PC-9 (cell line): ENCODE measurements around the gene ZNF219. TPM values are rescaled to one million over a fixed set of nuclear protein-coding genes. Genes with fewer than 3 reads are reported as not detected.

Experiments
- BruUV-seq: library from RNA; stranded (reverse); fragments of 400-500 nt; replicated peaks from 2 replicates; lab custom pipeline; 2021; lab: Mats Ljungman, UMichigan
- CTCF ChIA-PET: fragments of 300-600 bp; sonication (Branson Sonifier 250); formaldehyde crosslinking; loops from one replicate; lab custom pipeline; 2022; ENCODE audit warnings: antibody characterized with exemption; lab: Charles Lee
- POLR2A ChIA-PET: fragments of 300-600 bp; sonication (Branson Sonifier 250); formaldehyde crosslinking; loops from one replicate; lab custom pipeline; 2022; ENCODE audit warnings: antibody characterized with exemption; ENCODE audit not compliant: unreplicated experiment; lab: Charles Lee
- DNase-seq, 2 experiments: peaks; one replicate each; pipeline versions ENCODE4 v3.0.0 to v3.0.0-alpha.2; 2015 to 2022; ENCODE audit warnings: mixed read lengths in 1 of 2
- H2AFZ ChIP-seq: fragments of 200-600 bp; sonication (generic); 2 replicates; pipeline ENCODE4 v1.8.1; 2017; ENCODE audit warnings: antibody characterized with exemption
- H3F3A ChIP-seq: fragments of 200-600 bp; sonication (generic); 2 replicates; pipeline ENCODE4 v1.8.1; 2017; ENCODE audit warnings: antibody characterized with exemption, mild to moderate bottlenecking, low read depth; ENCODE audit not compliant: insufficient read depth
- H3K27ac ChIP-seq: fragments of 200-600 bp; sonication (generic); 2 replicates; pipeline ENCODE4 v1.6.1; 2016; ENCODE audit warnings: mixed run types
- H3K27me3 ChIP-seq: fragments of 200-600 bp; sonication (generic); 2 replicates; pipeline ENCODE4 v1.6.1; 2016; ENCODE audit warnings: low read depth, mixed run types; ENCODE audit not compliant: insufficient read depth
- H3K36me3 ChIP-seq: fragments of 200-600 bp; sonication (generic); 2 replicates; pipeline ENCODE4 v1.6.1; 2016; ENCODE audit warnings: low read depth, mixed run types
- H3K4me1 ChIP-seq: fragments of 200-600 bp; sonication (generic); replicated peaks from 2 replicates; pipeline ENCODE4 v1.6.1; 2016; ENCODE audit warnings: mixed run types; ENCODE audit not compliant: insufficient read depth
- H3K4me2 ChIP-seq: fragments of 200-600 bp; sonication (generic); 2 replicates; pipeline ENCODE4 v1.6.1; 2017; ENCODE audit warnings: mixed run types
- H3K4me3 ChIP-seq: fragments of 200-600 bp; sonication (generic); 2 replicates; pipeline ENCODE4 v1.6.1; 2016; ENCODE audit warnings: mixed run types
- H3K79me2 ChIP-seq: fragments of 200-600 bp; sonication (generic); 2 replicates; pipeline ENCODE4 v1.6.1; 2017; ENCODE audit warnings: low read depth, mixed run types
- H3K9me2 ChIP-seq: fragments of 200-600 bp; sonication (generic); 2 replicates; pipeline ENCODE4 v1.8.1; 2017; ENCODE audit warnings: mild to moderate bottlenecking; ENCODE audit not compliant: insufficient read depth
- H3K9me3 ChIP-seq: fragments of 200-600 bp; sonication (generic); 2 replicates; pipeline ENCODE4 v1.8.1; 2016; ENCODE audit warnings: low read depth; ENCODE audit not compliant: insufficient read depth
- H4K20me1 ChIP-seq: fragments of 200-600 bp; sonication (generic); 2 replicates; pipeline ENCODE4 v1.8.1; 2017; ENCODE audit not compliant: insufficient read depth
- EZH2 ChIP-seq: fragments of 200-600 bp; sonication (generic); IDR thresholded peaks from 2 replicates; pipeline ENCODE4 v1.8.0; 2017; ENCODE audit warnings: antibody characterized with exemption, low read depth
- intact Hi-C: fragments of 100-400 bp; cut with micrococcal nuclease; formaldehyde crosslinking; loops from one replicate; pipeline ENCODE4 v1.10.0; 2022; ENCODE audit not compliant: unreplicated experiment
- total RNA-seq: library from RNA; stranded (reverse); gene quantifications from 2 replicates; pipeline ENCODE4 v1.2.3, GENCODE V29; 2021
- TF ChIP-seq, protein P1 (sequence below): fragments of 200-600 bp; sonication (generic); conservative IDR thresholded peaks from 2 replicates; pipeline ENCODE4 v1.6.1; 2017; ENCODE audit warnings: mixed run types, antibody characterized with exemption, mild to moderate bottlenecking, moderate library complexity

Gene ZNF219
- total RNA-seq, 1 experiment from 2014 or later, result 25.3 TPM

DNA sequence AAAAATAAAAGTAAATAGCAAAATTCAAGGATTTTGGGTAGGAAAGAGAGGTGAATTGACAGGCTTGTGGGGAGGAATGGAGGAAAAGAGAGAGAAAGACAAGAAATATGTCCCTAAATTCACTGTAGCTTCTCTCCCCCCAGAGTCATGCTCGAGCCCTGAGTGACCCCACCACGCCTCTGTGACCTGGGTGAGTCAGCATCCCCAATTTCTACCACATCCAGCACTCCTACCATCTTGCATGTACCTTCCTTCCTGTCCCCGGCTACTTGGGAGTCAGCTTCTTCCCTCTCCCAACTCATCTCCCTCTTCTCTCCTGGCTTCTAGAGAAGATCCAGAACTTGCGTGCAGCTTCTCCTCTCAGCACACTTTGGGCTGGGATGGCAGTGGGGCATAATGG, 9.8 kb downstream of the ZNF219 start:
- intact Hi-C loops, result no loop called here
- DNase-seq, result no peak
- no peaks in the 10 kb centered on the region for H3K36me3 ChIP-seq

DNA sequence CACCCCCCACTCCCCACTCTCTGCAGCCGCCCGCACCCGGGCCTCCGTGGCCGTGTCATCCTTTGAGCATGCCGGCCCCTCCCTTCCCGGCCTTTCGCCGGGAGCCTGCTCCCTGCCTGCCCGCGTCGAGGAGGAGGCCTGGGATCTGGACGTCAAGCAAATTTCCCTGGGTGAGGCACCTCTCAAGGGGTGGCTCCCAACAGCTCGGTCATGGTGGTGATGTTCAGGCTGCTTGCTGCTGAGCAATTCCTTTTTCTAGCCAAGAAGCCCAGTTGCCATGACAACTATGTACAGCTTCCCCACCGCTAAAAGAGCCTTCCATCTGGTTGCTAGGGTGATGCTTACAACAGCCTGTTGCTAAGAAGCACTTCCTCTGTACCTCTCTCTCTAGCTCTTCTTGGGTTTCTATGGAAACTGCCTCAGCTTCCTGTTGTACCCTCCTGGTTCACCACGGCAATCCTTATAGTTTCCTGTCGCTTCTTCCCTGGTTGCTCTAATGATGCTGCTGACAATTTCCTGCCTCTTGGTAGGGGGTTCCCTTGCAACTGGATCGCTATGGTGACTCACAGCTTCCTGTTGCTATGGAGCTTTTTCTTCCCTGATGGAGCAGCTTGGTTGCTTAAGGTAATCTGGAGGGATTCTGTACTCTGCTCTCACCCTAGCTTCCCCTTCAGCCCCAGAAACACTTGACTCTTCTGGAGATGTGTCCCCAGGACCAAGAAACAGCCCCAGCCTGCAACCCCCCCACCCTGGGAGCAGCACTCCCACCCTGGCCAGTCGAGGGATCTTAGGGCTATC, 11.0 kb downstream of the ZNF219 start:
- Histone ChIP-seq H3K4me3 (no peak overlapping the region), H3K4me1 (no peaks in the 10 kb centered on the region), H3K9me3 (no peaks in the 10 kb centered on the region), H2AFZ (no peak overlapping the region), H3K27me3 (no peaks in the 10 kb centered on the region), H3K79me2 (no peaks in the 10 kb centered on the region), H3K36me3 (no peaks in the 10 kb centered on the region), H3F3A (no peaks in the 10 kb centered on the region), H3K4me2 (no peak overlapping the region), H3K27ac (no peak overlapping the region), H4K20me1 (no peaks in the 10 kb centered on the region), H3K9me2 (no peaks in the 10 kb centered on the region)
- TF ChIP-seq EZH2, result no peak
- TF ChIP-seq, protein P1, sequence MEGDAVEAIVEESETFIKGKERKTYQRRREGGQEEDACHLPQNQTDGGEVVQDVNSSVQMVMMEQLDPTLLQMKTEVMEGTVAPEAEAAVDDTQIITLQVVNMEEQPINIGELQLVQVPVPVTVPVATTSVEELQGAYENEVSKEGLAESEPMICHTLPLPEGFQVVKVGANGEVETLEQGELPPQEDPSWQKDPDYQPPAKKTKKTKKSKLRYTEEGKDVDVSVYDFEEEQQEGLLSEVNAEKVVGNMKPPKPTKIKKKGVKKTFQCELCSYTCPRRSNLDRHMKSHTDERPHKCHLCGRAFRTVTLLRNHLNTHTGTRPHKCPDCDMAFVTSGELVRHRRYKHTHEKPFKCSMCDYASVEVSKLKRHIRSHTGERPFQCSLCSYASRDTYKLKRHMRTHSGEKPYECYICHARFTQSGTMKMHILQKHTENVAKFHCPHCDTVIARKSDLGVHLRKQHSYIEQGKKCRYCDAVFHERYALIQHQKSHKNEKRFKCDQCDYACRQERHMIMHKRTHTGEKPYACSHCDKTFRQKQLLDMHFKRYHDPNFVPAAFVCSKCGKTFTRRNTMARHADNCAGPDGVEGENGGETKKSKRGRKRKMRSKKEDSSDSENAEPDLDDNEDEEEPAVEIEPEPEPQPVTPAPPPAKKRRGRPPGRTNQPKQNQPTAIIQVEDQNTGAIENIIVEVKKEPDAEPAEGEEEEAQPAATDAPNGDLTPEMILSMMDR, result no peak
- BruUV-seq, result no TSS peak
- ChIA-PET POLR2A (no interaction called here), CTCF (no interaction called here)
- intact Hi-C loops, result no loop called here
- DNase-seq, result no peak

More for the DNA sequence above, 9.8 kb downstream of the ZNF219 start:
- POLR2A ChIA-PET, result no interaction called here
- Histone ChIP-seq H4K20me1 (no peaks in the 10 kb centered on the region), H3K9me3 (no peaks in the 10 kb centered on the region), H3K4me1 (no peaks in the 10 kb centered on the region), H3K4me3 (no peak overlapping the region), H3K27ac (no peak overlapping the region), H3F3A (no peaks in the 10 kb centered on the region), H2AFZ (no peak overlapping the region), H3K4me2 (no peak overlapping the region), H3K27me3 (no peaks in the 10 kb centered on the region), H3K79me2 (no peaks in the 10 kb centered on the region), H3K9me2 (no peaks in the 10 kb centered on the region)
- TF ChIP-seq, protein P1, result no peak
- TF ChIP-seq EZH2, result no peak
- CTCF ChIA-PET, result no interaction called here
- BruUV-seq, result no TSS peak

DNA sequence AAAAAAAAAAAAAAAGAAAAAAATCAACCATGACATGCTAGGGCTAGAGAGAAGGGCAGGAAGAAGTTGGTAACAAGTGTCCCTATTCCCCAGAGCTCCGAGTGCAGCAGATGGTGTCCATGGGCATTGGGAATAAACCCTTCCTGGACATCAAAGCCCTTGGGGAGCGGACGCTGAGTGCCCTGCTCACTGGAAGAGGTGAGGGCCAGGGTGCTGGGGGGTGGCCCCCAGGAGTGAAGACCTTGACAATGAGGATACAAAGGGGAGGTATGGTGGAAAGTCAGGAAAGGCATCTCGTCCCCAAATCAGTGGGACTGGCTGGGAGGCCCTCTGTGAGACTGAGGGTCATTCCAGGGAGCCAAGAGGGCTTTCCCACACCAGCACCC, 11.6 kb downstream of the ZNF219 start:
- Histone ChIP-seq H3K36me3 (no peaks in the 10 kb centered on the region), H3K9me2 (no peaks in the 10 kb centered on the region), H3K9me3 (no peaks in the 10 kb centered on the region), H2AFZ (no peak overlapping the region), H3K4me3 (no peak overlapping the region), H3F3A (no peaks in the 10 kb centered on the region), H3K27ac (no peak overlapping the region), H3K27me3 (no peaks in the 10 kb centered on the region), H4K20me1 (no peaks in the 10 kb centered on the region), H3K79me2 (no peaks in the 10 kb centered on the region), H3K4me1 (no peaks in the 10 kb centered on the region), H3K4me2 (no peak overlapping the region)
- TF ChIP-seq, protein P1, result no peak
- TF ChIP-seq EZH2, result no peak
- no TSS peak for BruUV-seq
- POLR2A ChIA-PET, result no interaction called here
- no peak for DNase-seq
- CTCF ChIA-PET, result no interaction called here
- intact Hi-C loops, result no loop called here
